Cardiac muscle cell (in vitro differentiated cells and primary cell): Measurements from ENCODE around the gene B9D1. TPM values are rescaled to one million over a fixed set of nuclear protein-coding genes. Genes with fewer than 3 reads are reported as not detected.

Source experiments
- DNase-seq, 2 donors: peaks; one replicate each; pipeline versions ENCODE4 v3.0.0 to v3.0.0-alpha.2; 2010 to 2017; ENCODE audit warnings: low read depth in 1 of 2, low spot score in 1 of 2
- H3K27ac ChIP-seq: fragments of 200-600 bp; sonication (generic); 2 replicates; pipeline ENCODE4 v1.5.1; 2016
- H3K27me3 ChIP-seq: fragments of 200-600 bp; sonication (generic); 2 replicates; pipeline ENCODE4 v1.6.0; 2016; ENCODE audit warnings: control low read depth
- H3K36me3 ChIP-seq: fragments of 200-600 bp; sonication (generic); 2 replicates; pipeline ENCODE4 v1.5.1; 2016; ENCODE audit warnings: control low read depth
- H3K4me1 ChIP-seq: fragments of 200-600 bp; sonication (generic); 2 replicates; pipeline ENCODE4 v1.8.1; 2017; ENCODE audit warnings: low read depth, mild to moderate bottlenecking, mixed run types
- H3K4me3 ChIP-seq: fragments of 200-600 bp; sonication (generic); 2 replicates; pipeline ENCODE4 v1.5.1; 2016; ENCODE audit warnings: mild to moderate bottlenecking
- H3K9me3 ChIP-seq: fragments of 200-600 bp; sonication (generic); 2 replicates; pipeline ENCODE4 v1.5.1; 2017; ENCODE audit warnings: low read depth, mild to moderate bottlenecking, control low read depth
- polyA plus RNA-seq: library from polyadenylated mRNA; unstranded; fragments of >200 nt; fragmentation: Nextera tagmentation; extraction: Ambion mirVana; gene quantifications from 2 replicates; pipeline ENCODE4 v1.2.1, GENCODE V29; 2016
- total RNA-seq: library from RNA; depleted of rRNA; stranded (reverse); fragments of >200 nt; gene quantifications from 2 replicates; pipeline ENCODE4 v1.2.3, GENCODE V29; 2016
- TF ChIP-seq, protein P1 (sequence below): IDR thresholded peaks from 2 replicates; pipeline ENCODE4 v1.5.1; 2012; ENCODE audit warnings: low read depth, mild to moderate bottlenecking, low read length

The B9D1 gene
- total and polyA plus RNA-seq, 2 experiments from 2014 or later = 54.5 to 65.7 TPM

DNA sequence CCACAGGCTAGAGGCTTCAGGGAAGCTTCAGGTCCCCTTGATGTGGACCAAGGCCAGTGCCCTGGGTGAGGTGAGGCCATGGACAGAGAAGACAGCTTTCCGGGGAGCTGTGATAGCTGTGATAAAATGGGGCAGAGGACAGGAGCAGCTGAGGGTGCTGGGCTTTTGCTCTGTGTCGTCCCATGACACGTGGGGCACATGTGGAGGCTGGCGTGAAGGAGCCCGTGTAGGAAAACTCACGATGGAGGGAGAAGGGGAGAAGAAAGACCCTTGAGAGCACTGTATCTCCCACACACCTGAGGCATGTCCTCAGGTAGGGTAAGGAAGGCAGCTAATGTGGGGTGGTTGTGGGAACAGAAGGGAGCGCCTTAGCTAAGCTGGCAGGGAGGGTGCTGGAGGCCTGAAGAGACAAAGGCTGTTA, 21.3 kb downstream of the B9D1 start:
- Histone ChIP-seq H3K4me1 (peaks cover 20% of the 10 kb centered on the region), H3K9me3 (no peaks in the 10 kb centered on the region), H3K36me3 (no peaks in the 10 kb centered on the region), H3K4me3 (no peak overlapping the region), H3K27me3 (no peaks in the 10 kb centered on the region), H3K27ac (peak overlapping the region; percentile 85)
- DNase-seq = no peak
- TF ChIP-seq, protein P1, sequence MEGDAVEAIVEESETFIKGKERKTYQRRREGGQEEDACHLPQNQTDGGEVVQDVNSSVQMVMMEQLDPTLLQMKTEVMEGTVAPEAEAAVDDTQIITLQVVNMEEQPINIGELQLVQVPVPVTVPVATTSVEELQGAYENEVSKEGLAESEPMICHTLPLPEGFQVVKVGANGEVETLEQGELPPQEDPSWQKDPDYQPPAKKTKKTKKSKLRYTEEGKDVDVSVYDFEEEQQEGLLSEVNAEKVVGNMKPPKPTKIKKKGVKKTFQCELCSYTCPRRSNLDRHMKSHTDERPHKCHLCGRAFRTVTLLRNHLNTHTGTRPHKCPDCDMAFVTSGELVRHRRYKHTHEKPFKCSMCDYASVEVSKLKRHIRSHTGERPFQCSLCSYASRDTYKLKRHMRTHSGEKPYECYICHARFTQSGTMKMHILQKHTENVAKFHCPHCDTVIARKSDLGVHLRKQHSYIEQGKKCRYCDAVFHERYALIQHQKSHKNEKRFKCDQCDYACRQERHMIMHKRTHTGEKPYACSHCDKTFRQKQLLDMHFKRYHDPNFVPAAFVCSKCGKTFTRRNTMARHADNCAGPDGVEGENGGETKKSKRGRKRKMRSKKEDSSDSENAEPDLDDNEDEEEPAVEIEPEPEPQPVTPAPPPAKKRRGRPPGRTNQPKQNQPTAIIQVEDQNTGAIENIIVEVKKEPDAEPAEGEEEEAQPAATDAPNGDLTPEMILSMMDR = no peak

DNA sequence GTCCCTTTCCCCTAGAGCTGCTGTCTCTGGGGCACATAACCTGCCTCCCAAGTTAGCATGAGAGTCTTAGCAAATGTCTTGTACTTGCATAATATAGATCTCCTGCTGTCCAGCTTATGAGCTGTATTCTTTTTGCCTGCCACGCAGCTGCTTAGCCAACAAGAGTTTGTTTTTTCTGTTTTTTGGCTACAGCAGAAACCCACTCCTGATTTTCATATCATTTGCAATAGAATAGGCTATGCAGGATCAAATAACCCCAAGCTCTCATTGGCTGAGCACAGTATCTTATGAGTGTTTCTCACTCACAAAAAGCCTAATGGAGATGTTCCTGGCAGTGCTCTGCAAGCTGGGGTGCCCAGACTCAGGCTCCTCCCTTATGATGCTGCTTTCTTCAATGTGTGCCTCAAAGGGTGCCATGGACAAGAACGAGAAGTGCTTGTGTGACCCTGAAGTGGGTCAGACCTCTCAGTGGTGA, 23.1 kb downstream of the B9D1 start:
- DNase-seq = no peak
- peaks cover 20% of the 10 kb centered on the region for H3K4me1 ChIP-seq
- H3K36me3 ChIP-seq = no peaks in the 10 kb centered on the region
- H3K27ac ChIP-seq = peak overlapping the region; percentile 8
- H3K27me3 ChIP-seq = no peaks in the 10 kb centered on the region
- TF ChIP-seq, protein P1 = no peak
- H3K4me3 ChIP-seq = no peak overlapping the region
- H3K9me3 ChIP-seq = no peaks in the 10 kb centered on the region

DNA sequence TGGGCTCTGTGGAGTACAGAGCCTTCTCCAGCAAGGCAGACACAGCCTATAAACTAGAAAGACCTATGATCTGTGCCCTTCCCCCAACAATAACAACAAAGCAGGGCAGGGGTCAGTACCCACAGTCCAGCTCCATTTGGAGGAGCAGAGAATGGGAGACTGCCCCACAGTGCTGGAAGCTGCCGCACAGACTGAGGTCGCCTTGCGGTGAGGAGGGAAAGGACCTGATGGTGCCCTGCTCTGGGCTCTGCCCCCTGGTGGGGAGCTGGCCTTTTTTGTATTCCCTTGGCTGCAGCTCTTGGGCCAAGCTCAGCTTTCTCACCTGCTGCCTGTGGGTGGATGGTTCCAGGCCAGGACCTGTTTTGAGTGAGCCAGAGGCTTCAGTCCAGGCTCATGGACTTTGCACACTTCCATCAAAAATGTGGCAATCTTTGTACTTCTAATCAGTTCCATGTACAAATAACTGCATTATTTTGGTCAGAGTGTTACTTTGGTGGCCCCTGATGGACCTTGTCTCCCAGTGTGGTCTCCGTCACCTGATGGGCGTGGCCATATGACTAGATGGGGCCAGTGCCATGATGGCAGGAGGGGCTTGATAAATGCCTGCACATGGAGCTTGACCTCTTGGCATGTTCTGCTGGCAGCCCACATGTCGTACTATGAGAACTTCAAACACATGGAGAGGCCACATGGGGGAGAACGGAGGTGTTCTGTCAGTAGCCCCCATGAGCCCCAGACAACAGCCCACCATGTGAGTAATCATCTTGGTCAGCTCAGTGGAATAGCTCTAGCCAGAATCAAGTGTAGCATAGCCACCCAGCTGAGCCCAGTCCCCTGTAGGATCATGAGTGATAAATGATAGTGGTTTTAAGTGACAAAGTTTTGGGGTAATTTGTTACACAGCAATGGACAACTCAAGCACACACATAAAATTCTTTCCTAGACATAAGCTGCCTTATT, 24.2 kb downstream of the B9D1 start:
- Histone ChIP-seq H3K9me3 (no peaks in the 10 kb centered on the region), H3K27ac (peak overlapping the region; percentile 77), H3K27me3 (no peaks in the 10 kb centered on the region), H3K36me3 (no peaks in the 10 kb centered on the region), H3K4me1 (peaks cover 20% of the 10 kb centered on the region), H3K4me3 (no peak overlapping the region)
- peak; percentile 49 to 61 for DNase-seq
- TF ChIP-seq, protein P1 = peak; percentile 58

DNA sequence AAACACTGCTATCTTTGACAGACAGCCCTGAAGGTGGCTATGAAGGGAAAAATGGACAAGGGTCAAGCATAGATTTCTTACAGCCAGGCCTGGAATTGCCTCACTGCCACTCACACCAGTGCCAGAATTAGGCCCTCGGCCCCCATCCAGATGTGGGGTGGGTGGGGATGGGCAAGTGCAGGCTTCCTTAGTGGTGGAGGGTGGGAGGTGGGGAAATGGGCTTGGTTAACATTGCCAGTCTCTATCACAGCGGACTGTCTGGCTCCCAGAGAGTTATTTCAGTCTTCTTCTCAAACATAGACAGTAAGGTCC, 24.9 kb downstream of the B9D1 start:
- Histone ChIP-seq H3K4me3 (no peak overlapping the region), H3K27me3 (no peaks in the 10 kb centered on the region), H3K9me3 (no peaks in the 10 kb centered on the region), H3K36me3 (no peaks in the 10 kb centered on the region), H3K4me1 (peaks cover 20% of the 10 kb centered on the region), H3K27ac (peak overlapping the region; percentile 77)
- TF ChIP-seq, protein P1 = no peak
- peak in 1 of 2 donors; percentile 32 for DNase-seq

DNA sequence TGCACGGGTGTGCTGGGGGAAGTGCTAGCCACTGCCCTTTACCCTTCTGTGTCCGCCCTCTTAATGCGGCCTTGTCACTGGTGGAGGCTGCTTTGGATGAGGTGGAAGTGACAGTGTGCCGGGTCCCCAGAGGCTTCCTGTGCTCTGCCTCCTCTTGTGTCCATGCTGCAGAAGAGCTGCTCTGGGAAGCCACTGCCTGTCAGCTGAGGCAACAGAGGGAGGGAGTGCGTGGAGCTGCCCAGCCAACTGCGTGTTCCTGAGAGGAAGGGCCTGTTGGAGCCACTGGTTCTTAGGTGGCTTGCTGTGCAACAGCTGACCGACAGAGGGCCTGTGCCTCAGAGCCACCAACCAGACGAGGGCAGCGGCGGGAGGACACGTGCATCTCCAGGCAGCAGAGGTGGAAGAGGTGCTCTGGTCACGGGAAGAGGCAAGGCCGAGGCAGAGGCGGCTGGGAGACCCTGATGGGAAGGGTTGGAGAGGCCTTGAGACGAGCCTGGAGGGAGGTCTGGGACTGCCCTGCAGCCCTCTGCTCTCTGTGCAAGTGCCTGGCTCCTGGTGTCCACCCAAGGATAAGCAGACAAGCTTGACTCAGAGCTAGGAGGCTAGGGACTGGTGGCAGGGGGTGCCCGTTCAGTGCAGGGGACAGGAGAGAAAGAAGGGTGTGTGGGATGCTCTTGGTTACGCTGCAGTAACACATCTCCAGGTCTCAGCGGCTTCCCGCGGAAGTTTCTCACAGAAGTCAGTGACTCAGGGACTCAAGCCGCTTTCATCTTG, 25.4 kb downstream of the B9D1 start:
- Histone ChIP-seq H3K9me3 (no peaks in the 10 kb centered on the region), H3K36me3 (no peaks in the 10 kb centered on the region), H3K27ac (peak overlapping the region; percentile 77), H3K4me1 (peaks cover 18% of the 10 kb centered on the region), H3K4me3 (no peak overlapping the region), H3K27me3 (no peaks in the 10 kb centered on the region)
- TF ChIP-seq, protein P1 = no peak
- DNase-seq = peak in 1 of 2 donors; percentile 31
